NK-92 (cell line): ENCODE data around the gene GNAI2.
"Not testable (repeated sequence)": the region's sequence is repeated elsewhere in the genome, so short reads cannot be mapped to it uniquely, and the experiment has no call there.

Experiments
- DNase-seq: peaks from one replicate; lab custom pipeline; 2025; ENCODE audit not compliant: unreplicated experiment; lab: John Stamatoyannopoulos, UW

Gene GNAI2

DNA sequence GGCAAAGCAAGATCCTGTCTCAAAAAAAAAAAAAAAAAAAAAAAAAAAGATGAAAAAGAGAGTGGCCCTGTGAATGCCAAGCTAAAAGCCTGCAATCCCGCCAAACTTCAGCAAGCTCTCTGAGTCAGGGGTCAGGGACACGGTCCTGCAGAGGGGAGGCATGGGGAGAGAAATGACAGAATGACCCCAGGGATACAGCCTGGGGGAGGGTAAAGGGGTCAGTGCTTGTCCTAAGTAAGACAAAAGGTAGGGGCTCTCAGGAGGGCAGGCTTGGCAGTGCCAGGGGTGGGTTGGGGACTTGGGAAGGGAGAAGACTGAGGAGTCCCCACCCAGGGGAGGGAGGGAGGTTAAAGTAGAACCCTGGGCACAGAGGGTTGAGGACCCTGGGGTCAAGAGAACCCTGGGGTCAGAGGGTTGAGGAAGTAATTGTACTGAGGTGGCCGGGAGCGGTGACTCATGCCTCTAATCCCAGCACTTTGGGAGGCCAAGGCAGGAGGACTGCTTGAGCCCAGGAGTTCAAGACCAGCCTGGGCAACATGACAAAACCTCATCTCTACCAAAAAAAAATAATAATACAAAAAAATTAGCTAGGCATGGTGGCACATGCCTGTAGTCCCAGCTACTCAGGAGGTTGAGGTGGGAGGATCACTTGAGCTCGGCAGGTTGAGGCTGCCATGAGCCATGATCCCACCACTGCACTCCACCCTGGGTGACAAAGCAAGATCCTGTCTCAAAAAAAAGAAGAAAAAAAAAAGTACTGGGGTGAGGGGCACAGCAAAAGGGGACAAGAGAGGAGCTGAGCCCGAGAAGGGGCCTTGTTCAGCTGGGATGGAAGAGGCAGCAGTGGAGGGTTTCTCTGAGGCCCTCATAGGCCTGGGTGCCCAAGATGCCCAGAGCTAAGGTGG, 27.7 kb downstream of the GNAI2 start:
- no peak for DNase-seq

DNA sequence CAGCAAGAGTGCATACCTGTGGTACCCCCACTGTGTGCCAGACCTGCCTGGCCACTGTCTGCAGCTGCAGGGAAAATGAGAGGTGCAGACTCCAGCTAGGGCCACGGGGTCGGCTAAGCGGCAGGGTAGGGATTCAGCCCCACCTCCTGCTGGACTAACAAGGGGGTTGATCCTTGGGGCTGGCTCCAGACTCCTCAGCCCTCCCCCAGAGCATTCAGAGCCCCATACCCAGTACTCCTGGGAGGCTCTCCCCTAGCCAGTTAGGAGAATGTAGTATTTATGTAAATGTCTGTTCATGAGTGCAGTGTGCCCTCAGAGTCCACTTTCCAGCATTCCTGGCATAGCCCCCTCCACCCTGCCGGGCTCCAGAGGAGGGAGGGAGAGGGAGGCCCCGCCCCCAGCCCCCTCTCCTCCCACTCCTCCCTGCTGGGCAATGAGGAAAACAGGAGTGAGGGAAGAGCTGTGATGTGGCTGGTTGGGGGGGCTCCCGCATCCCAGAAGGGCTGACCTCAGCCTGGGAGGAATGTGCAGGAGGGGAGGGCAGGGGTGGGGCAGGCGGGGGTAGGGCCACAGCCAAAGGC, 28.5 kb downstream of the GNAI2 start:
- DNase-seq, result no peak

- no peak for DNase-seq
These were observed 29.0 kb downstream of the GNAI2 start for GRCh38 chr3:50264964-50265485.

DNA sequence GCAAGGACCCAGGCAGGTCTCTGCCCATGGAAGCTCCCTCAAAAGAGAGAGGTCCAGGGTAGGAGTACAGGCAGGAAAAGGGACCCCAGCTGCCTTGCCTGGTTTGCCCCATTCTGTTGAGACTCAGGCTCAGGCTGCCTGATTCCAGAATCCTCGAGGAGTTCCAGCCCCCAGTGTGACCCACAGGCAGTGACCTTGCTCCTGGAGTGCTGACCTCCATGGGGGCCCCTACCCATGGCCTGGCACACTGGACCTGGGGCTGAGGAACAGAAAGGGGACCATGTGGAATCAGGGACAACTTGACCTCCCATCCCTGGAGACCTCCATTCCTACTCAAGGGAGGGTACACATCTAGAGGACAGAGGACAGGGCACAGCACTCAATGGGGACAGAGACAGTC, 29.6 kb downstream of the GNAI2 start:
- DNase-seq, result no peak

GRCh38 chr3:50266017-50266416, 30.0 kb downstream of the GNAI2 start:
- DNase-seq, result no peak

DNA sequence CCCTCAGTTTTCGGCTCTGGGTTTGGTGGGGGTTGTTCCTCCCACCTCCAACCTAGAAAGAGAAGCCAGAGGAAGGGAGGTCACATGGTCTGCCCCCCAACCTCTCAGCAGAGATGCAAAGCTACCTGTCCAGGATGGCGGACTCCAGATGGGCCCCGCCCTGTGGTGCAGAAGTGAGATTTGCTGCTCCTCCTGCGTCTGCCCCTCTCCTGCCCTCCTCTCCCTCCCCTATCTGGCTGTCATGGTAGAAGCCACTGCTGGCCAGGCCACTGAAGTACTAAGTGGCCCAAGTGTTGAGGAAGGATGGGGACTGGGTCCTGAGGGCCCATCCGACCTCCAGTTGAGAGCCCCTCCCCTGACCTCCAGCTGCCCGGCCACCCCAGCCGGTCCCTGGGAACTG, 30.8 kb downstream of the GNAI2 start:
- DNase-seq, result no peak

DNA sequence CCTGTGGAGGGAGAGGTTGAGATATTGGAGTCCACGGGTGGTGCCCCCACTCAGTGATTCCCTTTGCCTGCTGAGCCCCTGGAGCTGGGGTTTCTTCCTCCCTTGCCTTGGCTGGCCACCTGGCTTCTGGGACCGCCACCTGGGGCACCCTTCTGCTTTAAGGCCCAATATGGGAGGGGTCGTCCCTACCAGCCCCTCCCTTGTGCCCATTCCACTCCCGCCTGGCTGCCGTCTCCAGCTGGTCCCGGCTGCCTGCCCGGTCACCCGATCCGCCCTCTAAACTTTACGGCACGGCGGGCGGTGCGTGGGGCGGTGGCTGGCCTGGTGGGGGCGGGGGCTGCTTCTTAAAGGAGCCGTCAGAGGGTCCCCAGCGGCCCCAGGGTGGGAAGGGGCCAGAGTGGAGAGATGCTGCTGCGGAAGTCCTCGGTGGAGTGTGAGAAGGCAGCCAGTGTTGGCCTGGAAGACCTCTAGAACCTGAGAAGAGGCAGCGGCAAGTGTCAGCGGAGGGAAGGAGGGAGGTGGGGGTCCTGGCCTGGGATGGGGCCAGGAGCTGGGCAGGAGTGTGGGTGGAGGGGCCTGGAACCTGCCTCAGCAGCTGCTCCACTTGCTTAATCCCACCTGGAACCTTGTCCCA, 31.4 kb downstream of the GNAI2 start:
- no peak for DNase-seq

DNA sequence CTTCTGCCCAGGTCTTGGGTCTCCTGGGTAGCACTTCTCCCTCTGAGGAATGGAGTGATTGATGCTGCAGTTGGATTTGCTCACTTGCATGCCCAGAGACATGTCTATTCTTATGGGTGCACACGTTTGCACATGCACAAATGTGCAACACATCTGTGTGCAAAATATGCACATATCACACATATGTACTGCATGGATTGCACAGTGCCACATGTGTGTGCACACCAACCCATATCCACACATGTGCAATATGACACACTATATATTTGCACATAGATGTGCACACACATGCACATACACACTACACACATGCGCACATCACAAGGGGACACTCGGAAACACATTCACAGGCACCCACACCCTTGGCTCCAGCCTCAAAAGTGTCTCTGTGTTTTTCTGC, 32.3 kb downstream of the GNAI2 start:
- DNase-seq, result no peak

DNA sequence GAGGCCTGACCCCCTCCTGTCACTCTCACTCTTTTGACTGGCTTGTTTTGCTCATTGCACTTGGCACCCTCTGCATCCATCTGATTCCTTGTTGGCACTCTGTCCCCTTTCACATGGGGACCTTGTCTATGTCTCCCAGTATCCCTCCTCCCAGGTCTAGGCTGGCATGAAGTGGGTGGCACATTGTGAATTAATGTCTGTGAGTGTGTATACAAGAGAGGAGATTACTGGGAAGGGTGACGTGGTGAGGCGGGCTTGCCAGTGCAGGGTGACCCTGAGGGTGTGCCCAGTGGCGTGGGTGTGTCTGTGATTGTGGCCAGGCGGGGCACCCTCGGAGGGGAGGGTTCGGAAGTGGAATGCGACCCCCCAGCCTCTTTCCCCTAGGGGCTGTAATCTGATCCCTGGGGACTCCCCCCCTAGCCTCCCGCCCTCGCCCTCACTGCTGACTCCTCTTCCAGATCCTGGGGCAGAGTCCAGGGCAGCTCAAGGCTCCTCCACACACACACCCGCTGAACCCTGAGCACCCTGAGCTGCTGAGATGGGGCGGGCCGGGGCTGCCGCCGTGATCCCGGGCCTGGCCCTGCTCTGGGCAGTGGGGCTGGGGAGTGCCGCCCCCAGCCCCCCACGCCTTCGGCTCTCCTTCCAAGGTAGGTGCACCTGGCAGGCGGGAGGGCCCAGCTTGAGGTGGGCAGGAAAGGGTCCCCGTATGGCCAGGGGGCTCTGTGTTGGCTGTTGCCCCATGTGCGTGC, 32.9 kb downstream of the GNAI2 start, which contains the start of gene SEMA3B:
SEMA3B (plus strand) TSS at position 445 of the 749 bp plus-strand sequence; CDS start at position 539, 94 bp downstream.
- no peak for DNase-seq

GRCh38 chr3:50269460-50269859, 33.5 kb downstream of the GNAI2 start:
- no peak for DNase-seq

- DNase-seq, result no peak
These were observed 34.0 kb downstream of the GNAI2 start for GRCh38 chr3:50269977-50270413.

- DNase-seq, result no peak
These were observed 34.6 kb downstream of the GNAI2 start for GRCh38 chr3:50270422-50271224.

DNA sequence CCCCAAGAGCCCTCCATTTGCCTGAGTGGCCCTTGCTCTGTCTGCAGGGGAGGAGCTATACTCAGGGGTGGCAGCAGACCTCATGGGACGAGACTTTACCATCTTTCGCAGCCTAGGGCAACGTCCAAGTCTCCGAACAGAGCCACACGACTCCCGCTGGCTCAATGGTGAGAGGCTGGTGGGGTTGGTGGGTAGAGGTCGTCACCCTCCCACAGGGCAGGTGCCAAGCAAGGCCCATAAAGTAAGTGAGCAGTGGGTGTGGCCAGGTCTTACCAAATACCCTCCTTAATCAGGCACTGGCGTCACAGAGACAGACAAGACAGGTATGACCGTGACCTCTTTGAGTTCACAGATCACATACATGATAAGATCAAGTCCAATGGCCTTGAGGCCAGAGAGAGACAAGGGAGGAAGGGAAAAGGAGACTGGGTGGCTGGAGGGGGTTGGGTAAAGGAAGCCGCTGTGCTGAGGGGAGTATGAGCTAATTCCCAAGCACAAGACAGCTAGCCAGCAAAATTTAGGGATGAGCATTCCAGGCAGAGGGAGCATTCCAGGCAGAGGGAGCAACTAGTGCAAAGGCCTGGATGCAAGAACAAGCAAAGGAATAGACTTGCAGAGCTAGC, 35.4 kb downstream of the GNAI2 start:
- no peak for DNase-seq

DNA sequence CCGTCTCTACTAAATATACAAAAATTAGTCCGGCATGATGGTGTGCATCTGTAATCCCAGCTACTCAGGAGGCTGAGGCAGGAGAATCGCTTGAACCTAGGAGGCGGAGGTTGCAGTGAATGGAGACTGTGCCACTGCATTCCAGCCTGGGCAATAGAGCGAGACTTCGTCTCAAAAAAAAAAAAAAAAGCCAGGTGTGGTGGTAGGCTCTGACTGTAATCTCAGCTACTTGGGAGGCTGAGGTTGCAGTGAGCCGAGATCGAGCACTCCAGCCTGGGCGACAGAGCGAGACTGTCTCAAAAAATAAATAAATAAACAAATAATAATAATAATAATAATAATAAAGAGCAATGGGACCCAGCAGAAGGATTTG, 36.5 kb downstream of the GNAI2 start:
- DNase-seq, result not testable (repeated sequence)

- no peak for DNase-seq
These were observed 37.1 kb downstream of the GNAI2 start for GRCh38 chr3:50272911-50273688.

- no peak for DNase-seq
These were observed 37.7 kb downstream of the GNAI2 start for GRCh38 chr3:50273689-50274065.

- no peak for DNase-seq
These were observed 38.5 kb downstream of the GNAI2 start for GRCh38 chr3:50274371-50275104.
